GM12878 (cell line): ENCODE measurements around the gene THRAP3. TPM values are rescaled to one million over a fixed set of nuclear protein-coding genes. Genes with fewer than 3 reads are reported as not detected.

Experiments used
- ATAC-seq: fragments of 200-7000 bp; cut with Tn5 transposase; 3 replicates; pipeline ENCODE4 v1.9.1; 2020; ENCODE audit warnings: mild to moderate bottlenecking, moderate library complexity
- BruUV-seq: library from RNA; stranded (reverse); fragments of 400-500 nt; replicated peaks from 2 replicates; lab custom pipeline; 2021; lab: Mats Ljungman, UMichigan
- CTCF ChIA-PET: fragments of 300-600 bp; sonication (Branson Sonifier 250); formaldehyde crosslinking; extraction: SDS; loops from one replicate; lab custom pipeline; 2021; ENCODE audit warnings: inconsistent platforms; lab: Yijun Ruan, JAX
- POLR2A ChIA-PET: fragments of 350-600 bp; formaldehyde crosslinking; extraction: SDS; loops from one replicate; lab custom pipeline; 2021; ENCODE audit warnings: inconsistent platforms; lab: Charles Lee
- RAD21 ChIA-PET: fragments of 300-600 bp; sonication (Branson Sonifier 250); formaldehyde crosslinking; loops from one replicate; lab custom pipeline; 2023; ENCODE audit warnings: antibody characterized with exemption; ENCODE audit not compliant: unreplicated experiment; lab: Charles Lee
- SMC1A ChIA-PET: fragments of 300-600 bp; sonication (Branson Sonifier 250); formaldehyde crosslinking; loops from one replicate; lab custom pipeline; 2023; ENCODE audit not compliant: unreplicated experiment, uncharacterized antibody; lab: Charles Lee
- DNase-seq: peaks from one replicate; pipeline ENCODE4 v3.0.0-alpha.2; 2011; ENCODE audit warnings: low read depth, low spot score
- FAIRE-seq: peaks from 3 replicates; lab custom pipeline; 2011; peaks lifted over from hg19 to GRCh38; lab: Jason Lieb, UNC
- H2AFZ ChIP-seq: 2 replicates; pipeline ENCODE4 v1.6.0; 2011; ENCODE audit warnings: low read depth, low read length, control low read depth; ENCODE audit not compliant: control insufficient read depth
- H3K27ac ChIP-seq: 2 replicates; pipeline ENCODE4 v1.5.1; 2011; ENCODE audit warnings: control low read depth; ENCODE audit not compliant: control insufficient read depth, insufficient read depth
- H3K27me3 ChIP-seq, 2 experiments: replicated peaks in 1 of 2; 2 replicates each; pipeline versions ENCODE4 v1.6.0 to v1.6.1; 2011; ENCODE audit warnings: low read length in 1 of 2; ENCODE audit not compliant: control insufficient read depth in 2 of 2, insufficient read depth in 2 of 2
- H3K36me3 ChIP-seq, 2 experiments: 2 replicates each; pipeline ENCODE4 v1.5.1; 2011; ENCODE audit warnings: low read length in 1 of 2; ENCODE audit not compliant: control insufficient read depth in 2 of 2, insufficient read depth in 2 of 2
- H3K4me1 ChIP-seq: 2 replicates; pipeline ENCODE4 v1.6.1; 2011; ENCODE audit warnings: mild to moderate bottlenecking, low read length, moderate library complexity, mixed read lengths; ENCODE audit not compliant: control insufficient read depth, insufficient read depth
- H3K4me2 ChIP-seq: 2 replicates; pipeline ENCODE4 v1.6.0; 2011; ENCODE audit warnings: control low read depth; ENCODE audit not compliant: control insufficient read depth, insufficient read depth
- H3K4me3 ChIP-seq: fragments of 200-600 bp; sonication (generic); 2 replicates; pipeline ENCODE4 v1.5.1; 2016
- H3K79me2 ChIP-seq: 2 replicates; pipeline ENCODE4 v1.6.0; 2011; ENCODE audit warnings: low read length; ENCODE audit not compliant: control insufficient read depth, insufficient read depth
- H3K9ac ChIP-seq: 2 replicates; pipeline ENCODE4 v1.8.0; 2011; ENCODE audit warnings: low read length, control low read depth, mixed read lengths; ENCODE audit not compliant: control insufficient read depth, insufficient read depth
- H3K9me3 ChIP-seq: replicated peaks from 3 replicates; pipeline ENCODE4 v1.5.1; 2011; ENCODE audit warnings: mild to moderate bottlenecking, low read length; ENCODE audit not compliant: control insufficient read depth, insufficient read depth
- H4K20me1 ChIP-seq: 2 replicates; pipeline ENCODE4 v1.6.0; 2011; ENCODE audit not compliant: control insufficient read depth, insufficient read depth
- BHLHE40 ChIP-seq, 2 experiments: fragments of 450-650 bp in 1 of 2; IDR thresholded peaks; 2 replicates each; pipeline ENCODE4 v1.6.1; 2011 to 2017; ENCODE audit warnings: low read depth in 2 of 2, borderline replicate concordance in 1 of 2, improper control_type of control experiment in 1 of 2, low read length in 1 of 2, mild to moderate bottlenecking in 1 of 2
- CBFB ChIP-seq: IDR thresholded peaks from 2 replicates; pipeline ENCODE4 v1.6.1; 2016; ENCODE audit warnings: antibody characterized with exemption, low read depth
- NRF1 ChIP-seq: conservative IDR thresholded peaks from 2 replicates; pipeline ENCODE4 v1.6.1; 2011; ENCODE audit warnings: mild to moderate bottlenecking, low read depth, low read length, improper control_type of control experiment
- PML ChIP-seq: IDR thresholded peaks from 2 replicates; pipeline ENCODE4 v1.6.1; 2012; ENCODE audit warnings: low read length, inconsistent platforms
- WGBS: methylation state at CpG from one replicate; pipeline ENCODE4 v1.1.6; 2016; ENCODE audit warnings: low lambda C conversion rate; ENCODE audit not compliant: insufficient replicate concordance, insufficient coverage; ENCODE audit errors: missing lambda C conversion rate; 5-methylcytosine and 5-hydroxymethylcytosine counted together
- in situ Hi-C: fragments of 300-500 bp; cut with MboI; formaldehyde crosslinking; loops from 9 replicates; pipeline ENCODE4 v1.14.3; 2018; ENCODE audit warnings: mixed read lengths
- intact Hi-C: fragments of 100-400 bp; cut with micrococcal nuclease; formaldehyde crosslinking; loops from one replicate; pipeline ENCODE4 v1.14.2; 2022; ENCODE audit not compliant: unreplicated experiment
- polyA plus RNA-seq, 11 experiments: library from polyadenylated mRNA; depleted of rRNA in 4 of 11; unstranded in 6 of 11; stranded (reverse) in 5 of 11; fragments of >200 nt; fragmentation: Nextera tagmentation in 4 of 11; fragmentation: Illumina TruSeq in 1 of 11; extraction: Ambion mirVana in 4 of 11; extraction: Trizol in 1 of 11; gene quantifications; 1 replicate in 1 of 11; 2 replicates in 10 of 11; pipeline versions ENCODE4 v1.2.1 to v1.2.3, GENCODE V29; 2011 to 2016; ENCODE audit warnings: inconsistent platforms in 2 of 11, missing spikeins in 2 of 11, low read depth in 1 of 11
- total RNA-seq, 4 experiments: library from RNA; depleted of rRNA in 3 of 4; stranded (reverse); fragments of >200 nt in 3 of 4; fragmentation: Illumina TruSeq in 1 of 4; extraction: Trizol in 1 of 4; gene quantifications; 2 replicates each; pipeline versions ENCODE4 v1.2.1 to v1.2.3, GENCODE V29; 2013 to 2021

The THRAP3 gene
- total and polyA plus RNA-seq, 10 of the 15 experiments (the other 5 are each of a cell fraction or from before 2014, with no cell fraction given), result 76.3 to 173 (median 136) TPM

DNA sequence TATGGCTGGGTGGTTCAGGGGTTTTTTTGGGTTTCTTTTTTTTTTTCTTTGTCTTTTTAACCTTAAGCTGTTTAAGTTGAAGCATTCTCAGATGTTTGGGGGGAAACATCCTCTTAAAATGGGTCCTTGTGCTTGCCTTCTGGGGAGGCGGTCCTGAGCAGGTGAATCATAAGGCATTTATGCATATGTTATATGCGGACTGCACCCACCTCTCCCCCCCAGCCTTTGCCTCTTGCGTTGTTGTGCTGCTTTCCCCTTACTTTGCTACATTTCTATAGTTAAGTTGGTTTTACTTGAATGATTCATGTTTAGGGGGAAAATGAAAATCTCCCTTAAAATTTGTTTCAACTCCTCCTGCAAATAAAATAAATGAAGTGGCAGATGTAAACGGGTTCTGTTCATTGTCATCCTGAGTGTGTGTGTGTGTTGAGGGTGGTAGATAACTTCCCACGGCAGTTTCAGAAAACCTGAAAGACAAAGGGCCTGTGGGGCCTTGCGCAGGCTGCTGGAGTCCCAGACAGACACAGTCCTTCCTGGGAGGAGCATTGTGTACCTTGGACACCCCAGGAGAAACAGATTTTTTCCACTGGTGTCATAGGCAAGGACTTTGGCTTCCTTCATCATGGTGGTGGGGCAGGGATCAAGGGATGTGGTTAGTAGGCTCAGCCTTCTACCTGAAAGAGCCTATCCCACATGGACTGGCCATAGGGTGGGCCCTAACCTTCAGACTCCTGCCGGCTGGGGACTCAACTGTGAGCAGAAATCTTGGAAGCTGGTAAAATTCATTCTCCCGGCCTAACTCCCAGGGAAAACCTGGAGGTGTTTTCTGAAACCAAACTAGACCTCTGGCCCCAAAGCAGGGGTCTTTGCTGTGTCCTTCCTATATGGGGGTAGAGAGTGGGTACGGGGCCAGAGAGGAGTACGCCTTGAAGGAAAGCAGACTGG is 81.0 kb downstream of the THRAP3 start:
- 71% methylated on average over 10 of the region's 10 CpGs for WGBS
- H3K27me3 ChIP-seq, result no peaks in the 10 kb centered on the region
- H3K79me2 ChIP-seq, result peaks cover 9% of the 10 kb centered on the region
- ChIA-PET RAD21 (interaction anchor here (0.8 to 1.9 kb wide), 4 partner anchors 112 to 156 kb away, joined by 3 to 15 read pairs (median 4); partner anchors contain the start of gene TRAPPC3), POLR2A (interaction anchor here (1.3 to 2.0 kb wide), 3 partner anchors 81 to 156 kb away, joined by 3 to 9 read pairs (median 4); partner anchors contain the start of genes THRAP3 and TRAPPC3), CTCF (interaction anchor here (1.0 to 4.0 kb wide), 9 partner anchors 19 to 155 kb away, joined by 3 to 24 read pairs (median 7); partner anchors contain the start of genes EVA1B and TRAPPC3), SMC1A (interaction anchor here (0.8 to 1.6 kb wide), 2 partner anchors 19 to 156 kb away, joined by 4 to 12 read pairs; partner anchors contain the start of gene TRAPPC3)
- H3K4me2 ChIP-seq, result 0 out of 2 replicates have a peak overlapping the region, but pooled peaks have one; percentile 95
- no TSS peak for BruUV-seq
- H3K9ac ChIP-seq, result no peak overlapping the region
- H4K20me1 ChIP-seq, result no peaks in the 10 kb centered on the region
- peaks cover 21 to 28% of the 10 kb centered on the region in 2 experiments for H3K36me3 ChIP-seq
- H3K4me1 ChIP-seq, result peaks cover 27% of the 10 kb centered on the region
- no peak overlapping the region for H3K27ac ChIP-seq
- no peak for ATAC-seq
- intact Hi-C loops, result no loop called here
- FAIRE-seq, result peak; percentile 94
- in situ Hi-C loops, result no loop called here
- no peak overlapping the region for H2AFZ ChIP-seq
- no peak overlapping the region for H3K4me3 ChIP-seq
- no peaks in the 10 kb centered on the region for H3K9me3 ChIP-seq
- DNase-seq, result no peak
- no peak for TF ChIP-seq CBFB
- no peak for TF ChIP-seq BHLHE40 (IDR thresholded peaks at IDR 0.05; ENCODE audit: borderline replicate concordance in 1 of 2, low read depth in 2 of 2, low read length in 1 of 2)
- 0 out of 2 replicates have a peak, but pooled peaks have one; percentile 3 for TF ChIP-seq PML
- TF ChIP-seq NRF1, result no peak
